GM12875 (cell line): ENCODE measurements around the gene SRRM5.

Source experiments
- H3K4me3 ChIP-seq: one replicate; pipeline ENCODE4 v1.5.1; 2011; ENCODE audit warnings: low read depth, low read length, control low read depth
- TF ChIP-seq, protein P1 (sequence below): IDR thresholded peaks from 2 replicates; pipeline ENCODE4 v1.5.1; 2011; ENCODE audit warnings: low read depth, mild to moderate bottlenecking, control low read depth, inconsistent platforms, low read length, moderate library complexity, borderline replicate concordance; ENCODE audit not compliant: insufficient read depth

SRRM5 gene

DNA sequence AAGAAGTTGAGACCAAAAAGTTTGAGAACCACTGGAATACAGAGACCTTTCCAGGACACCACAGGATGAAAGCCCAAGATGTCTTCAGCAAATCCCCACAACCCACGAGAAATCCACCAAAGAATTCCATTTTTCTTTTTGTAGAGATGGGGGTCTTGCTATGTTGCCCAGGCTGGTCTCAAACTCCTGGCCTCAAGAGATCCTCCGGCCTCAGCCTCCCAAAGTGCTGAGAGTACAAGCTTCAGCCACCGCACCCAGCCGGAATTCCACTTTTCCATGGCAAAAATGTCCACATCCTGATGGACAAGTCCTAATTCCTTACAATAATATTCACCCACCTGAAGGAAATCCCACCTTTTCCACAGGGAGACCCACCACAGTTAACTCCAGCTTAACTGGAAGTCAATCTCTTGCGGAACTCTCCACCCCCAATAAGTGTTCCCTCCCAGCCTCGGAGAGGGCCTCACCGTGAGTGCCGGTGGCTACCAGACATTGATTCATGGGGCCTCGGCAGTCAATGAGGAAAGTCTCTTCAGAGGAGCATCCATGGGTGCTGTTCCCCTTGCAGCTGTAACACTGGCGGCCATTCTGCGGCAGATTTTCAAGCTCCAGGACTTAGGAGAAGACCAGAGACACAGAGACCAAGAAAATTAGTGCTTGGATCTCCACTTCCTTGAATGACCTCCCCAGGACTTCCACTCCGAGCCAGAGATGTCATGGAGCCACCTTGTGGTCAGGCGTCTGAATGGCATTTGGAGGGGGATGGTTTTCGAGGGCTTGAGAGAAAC lies 40.1 kb downstream of the SRRM5 start:
- H3K4me3 ChIP-seq = no peak overlapping the region
- TF ChIP-seq, protein P1, sequence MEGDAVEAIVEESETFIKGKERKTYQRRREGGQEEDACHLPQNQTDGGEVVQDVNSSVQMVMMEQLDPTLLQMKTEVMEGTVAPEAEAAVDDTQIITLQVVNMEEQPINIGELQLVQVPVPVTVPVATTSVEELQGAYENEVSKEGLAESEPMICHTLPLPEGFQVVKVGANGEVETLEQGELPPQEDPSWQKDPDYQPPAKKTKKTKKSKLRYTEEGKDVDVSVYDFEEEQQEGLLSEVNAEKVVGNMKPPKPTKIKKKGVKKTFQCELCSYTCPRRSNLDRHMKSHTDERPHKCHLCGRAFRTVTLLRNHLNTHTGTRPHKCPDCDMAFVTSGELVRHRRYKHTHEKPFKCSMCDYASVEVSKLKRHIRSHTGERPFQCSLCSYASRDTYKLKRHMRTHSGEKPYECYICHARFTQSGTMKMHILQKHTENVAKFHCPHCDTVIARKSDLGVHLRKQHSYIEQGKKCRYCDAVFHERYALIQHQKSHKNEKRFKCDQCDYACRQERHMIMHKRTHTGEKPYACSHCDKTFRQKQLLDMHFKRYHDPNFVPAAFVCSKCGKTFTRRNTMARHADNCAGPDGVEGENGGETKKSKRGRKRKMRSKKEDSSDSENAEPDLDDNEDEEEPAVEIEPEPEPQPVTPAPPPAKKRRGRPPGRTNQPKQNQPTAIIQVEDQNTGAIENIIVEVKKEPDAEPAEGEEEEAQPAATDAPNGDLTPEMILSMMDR = peak; percentile 68

DNA sequence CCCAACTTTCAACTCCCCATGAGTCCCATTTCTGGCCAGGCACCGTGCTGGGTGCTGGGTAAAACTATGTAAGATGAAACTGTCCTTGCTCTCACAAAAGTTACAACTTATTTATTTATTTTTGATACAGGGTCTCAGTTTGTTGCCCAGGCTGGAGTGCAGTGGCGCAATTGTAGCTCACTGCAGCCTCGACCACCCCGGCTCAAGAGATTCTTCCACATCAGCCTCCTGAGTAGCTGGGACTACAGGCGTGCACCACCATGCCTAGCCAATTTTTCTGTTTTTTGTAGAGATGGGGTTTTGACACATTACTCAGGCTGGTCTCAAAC lies 40.6 kb downstream of the SRRM5 start:
- no peak overlapping the region for H3K4me3 ChIP-seq
- TF ChIP-seq, protein P1 = no peak

DNA sequence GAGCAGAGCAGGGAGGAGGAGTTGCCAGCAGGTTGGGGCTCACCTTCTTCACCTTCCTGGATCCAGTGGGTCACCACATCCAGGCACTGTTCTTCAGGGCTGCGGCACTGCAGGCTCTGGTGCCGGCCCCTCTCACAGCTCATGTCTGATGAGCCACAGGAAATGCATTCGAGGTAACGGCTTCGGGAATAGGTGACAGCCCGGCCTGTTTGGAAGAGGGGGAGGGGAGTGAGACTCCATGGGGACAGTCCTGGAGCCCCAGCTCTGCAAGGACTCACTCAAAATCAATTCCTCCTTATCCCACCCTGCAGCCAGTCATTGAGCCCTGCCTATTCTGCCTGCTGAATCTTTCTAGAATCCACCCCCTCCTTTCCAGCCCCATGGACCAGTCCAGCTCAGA lies 44.5 kb downstream of the SRRM5 start:
- no peak overlapping the region for H3K4me3 ChIP-seq
- TF ChIP-seq, protein P1 = no peak

DNA sequence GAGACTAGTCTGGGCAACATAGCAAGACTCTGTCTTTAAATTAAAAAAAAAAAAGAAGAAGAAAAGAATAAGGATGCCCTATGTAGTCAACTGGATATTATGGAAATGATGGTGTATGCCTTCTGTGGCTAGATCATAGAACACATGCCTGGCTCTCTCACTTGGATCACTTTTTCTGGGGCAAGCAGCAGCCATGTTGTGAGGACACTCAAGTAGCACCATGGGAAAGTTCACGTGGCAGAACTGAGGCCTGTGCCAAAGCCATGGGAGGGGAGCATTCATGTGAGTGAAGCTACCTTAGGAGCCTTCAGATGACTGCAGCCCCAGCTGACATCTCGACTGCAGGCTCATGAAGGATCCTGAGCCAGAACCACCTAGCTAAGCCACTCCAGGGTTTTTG lies 46.1 kb downstream of the SRRM5 start:
- H3K4me3 ChIP-seq = no peak overlapping the region
- TF ChIP-seq, protein P1 = no peak

DNA sequence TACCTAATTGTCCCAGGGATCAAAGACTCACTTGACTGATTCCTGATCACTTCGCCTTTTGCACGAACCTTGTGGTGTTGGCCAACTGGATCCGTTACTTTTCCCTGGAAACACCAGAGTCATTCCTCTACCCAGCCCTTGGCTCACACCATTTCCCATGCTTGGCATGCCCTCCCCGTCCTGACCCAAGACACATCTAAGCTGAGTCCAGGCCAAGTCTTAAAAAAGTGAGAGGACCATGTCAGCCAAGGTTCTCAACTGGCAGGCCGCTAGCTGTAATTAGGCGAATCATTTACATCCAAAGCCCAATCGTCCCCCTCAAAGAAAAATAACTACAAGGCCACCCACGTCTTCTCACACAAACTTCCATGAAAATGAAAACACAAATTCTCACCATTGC lies 46.6 kb downstream of the SRRM5 start:
- TF ChIP-seq, protein P1 = no peak
- H3K4me3 ChIP-seq = no peak overlapping the region

DNA sequence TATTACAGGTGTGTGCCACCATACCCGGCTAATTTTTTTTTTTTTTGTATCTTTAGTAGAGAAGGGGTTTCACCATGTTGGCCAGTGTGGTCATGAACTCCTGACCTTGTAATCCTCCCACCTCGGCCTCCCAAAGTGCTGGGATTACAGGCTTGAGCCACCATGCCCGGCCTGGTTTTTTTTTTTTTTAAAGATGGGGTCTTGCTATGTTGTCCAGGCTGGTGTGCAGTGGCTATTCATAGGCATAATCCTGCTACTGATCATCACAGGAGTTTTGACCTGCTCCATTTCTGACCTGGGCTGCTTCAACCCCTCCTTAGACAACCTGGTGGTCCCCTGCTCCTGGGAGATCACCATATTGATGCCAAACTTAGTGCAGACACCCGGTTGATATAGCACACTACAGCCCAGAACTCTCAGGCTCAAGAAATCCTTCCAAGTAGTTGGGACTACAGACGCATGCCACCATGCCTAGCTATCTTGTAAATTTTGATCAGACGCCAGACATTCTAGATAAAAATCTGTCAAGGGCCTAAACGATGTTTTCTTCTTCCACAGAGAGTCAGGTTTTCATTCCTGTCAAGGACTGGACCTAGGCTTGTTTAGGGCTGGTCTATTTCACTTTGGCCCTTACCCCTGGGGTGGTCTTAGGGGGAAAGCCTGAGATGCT lies 48.5 kb downstream of the SRRM5 start:
- TF ChIP-seq, protein P1 = no peak
- no peak overlapping the region for H3K4me3 ChIP-seq

DNA sequence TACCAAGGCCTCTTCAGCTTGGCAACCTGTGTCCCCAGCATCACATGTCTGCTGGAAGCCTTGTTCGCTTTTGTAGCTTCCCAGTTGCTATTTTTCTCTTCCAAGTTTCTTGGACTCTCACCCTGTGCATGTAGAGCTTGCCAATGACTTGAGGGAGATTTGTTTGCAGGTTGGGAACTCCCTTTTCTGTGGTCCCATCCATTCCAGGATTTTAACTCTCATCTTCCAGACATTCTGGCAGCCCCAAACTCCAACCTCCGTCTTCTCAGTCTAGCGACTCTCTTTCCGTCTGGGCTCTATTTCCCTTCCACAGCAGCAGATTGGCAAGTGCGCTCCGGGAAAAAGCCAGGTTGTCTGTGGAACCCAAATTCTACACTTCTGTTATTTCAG lies 49.1 kb downstream of the SRRM5 start:
- TF ChIP-seq, protein P1 = no peak
- no peak overlapping the region for H3K4me3 ChIP-seq
